Fibroblast of the conjunctiva (primary cell): ENCODE results near the gene GTF3C1.

Source experiments
- DNase-seq: peaks from one replicate; pipeline ENCODE4 v3.0.0-alpha.2; 2010; ENCODE audit warnings: low read depth

Gene GTF3C1

DNA sequence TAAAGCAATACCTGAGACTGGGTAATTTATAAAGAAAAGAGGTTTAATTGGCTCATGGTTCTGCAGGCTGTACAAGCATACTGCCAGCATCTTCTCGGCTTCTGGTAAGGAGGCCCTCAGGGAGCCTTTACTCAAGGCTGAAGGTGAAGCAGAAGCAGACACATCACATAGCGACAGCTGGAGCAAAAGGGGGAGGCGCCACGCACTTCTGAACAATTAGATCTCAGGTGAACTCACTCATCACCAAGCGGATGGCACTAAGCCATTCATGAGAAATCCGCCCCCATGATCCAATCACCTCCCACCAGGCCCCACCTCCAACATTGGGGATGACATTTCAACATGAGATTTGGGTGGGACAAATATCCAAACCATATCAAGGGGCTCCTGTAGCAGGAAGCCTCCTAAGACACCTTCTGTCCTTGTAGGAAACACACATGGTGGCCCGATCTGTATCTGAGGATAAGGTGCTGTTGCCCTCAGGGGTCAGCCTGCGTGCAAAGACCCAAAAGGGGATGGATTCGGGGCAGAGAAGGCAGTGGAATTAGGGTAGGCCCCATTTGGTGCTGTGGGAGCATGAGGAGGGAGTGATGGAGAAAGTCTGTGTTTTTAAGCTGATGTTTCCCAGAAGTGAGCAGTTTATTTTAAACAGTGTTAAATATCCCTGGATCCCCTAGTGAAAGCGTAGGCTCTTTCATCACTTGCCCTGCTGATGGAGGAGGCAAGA lies 124.8 kb downstream of the GTF3C1 start:
- DNase-seq: no peak

DNA sequence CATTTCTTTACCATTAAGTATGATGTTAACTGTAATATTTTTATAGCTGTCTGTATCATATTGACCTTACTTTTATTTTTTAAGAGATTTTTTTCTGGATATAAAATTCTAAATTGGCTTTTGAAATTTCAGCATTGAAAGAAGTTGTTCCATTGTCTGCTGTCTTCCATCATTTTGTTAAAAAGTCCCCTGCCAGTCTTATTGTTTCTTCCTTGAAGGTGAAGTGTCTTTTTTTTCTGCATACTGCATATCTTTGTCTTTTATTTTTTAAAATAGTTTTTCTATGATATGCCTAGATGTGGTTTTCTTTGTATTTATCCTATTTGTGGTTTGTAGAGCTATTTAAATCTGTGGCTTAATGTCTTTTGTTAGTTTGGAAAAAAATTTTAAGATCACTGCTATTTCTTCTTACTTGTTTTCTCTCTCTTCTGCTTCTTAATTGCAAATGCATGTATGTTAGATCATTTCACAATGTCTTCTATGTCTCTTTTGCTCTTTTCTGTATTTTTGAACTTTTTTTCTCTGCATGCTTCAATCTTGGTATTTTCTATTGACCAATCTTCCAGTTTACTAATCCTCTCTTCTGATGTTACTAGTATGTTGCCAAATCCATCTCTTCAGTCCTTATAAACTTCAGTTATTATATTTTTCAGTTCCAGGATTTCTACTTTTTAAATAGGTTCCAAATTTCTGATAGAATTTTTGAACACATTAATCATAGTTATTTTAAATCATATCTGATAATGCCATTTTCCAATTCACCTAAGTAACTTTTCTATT lies 127.6 kb downstream of the GTF3C1 start:
- no peak for DNase-seq

DNA sequence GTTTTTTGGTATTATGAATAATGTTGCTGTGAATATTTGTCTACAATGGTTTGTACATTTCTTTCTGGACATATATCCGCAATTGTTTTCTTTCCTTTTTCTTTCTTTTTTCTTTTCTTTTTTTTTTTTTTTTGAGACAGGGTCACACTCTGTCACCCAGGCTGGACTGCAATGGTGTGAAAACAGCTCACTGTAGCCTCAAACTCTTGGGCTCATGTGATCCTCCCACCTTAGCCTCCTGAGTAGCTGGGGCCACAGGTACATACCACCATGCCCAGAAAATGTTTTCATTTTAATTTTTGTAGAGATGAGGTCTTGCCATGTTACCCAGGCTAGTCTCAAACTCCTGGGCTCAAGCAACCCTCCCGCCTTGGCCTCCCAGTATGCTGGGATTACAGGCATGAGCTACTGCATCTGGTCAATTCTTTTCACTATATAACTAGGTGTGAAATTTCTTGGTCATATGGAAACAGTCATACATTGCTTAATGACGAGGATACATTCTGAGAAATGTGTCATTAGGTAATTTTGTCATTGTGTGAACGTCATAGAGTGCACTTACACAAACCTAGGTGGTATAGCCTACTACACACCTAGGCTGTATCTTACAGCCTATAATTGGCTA lies 132.6 kb downstream of the GTF3C1 start:
- DNase-seq: no peak

DNA sequence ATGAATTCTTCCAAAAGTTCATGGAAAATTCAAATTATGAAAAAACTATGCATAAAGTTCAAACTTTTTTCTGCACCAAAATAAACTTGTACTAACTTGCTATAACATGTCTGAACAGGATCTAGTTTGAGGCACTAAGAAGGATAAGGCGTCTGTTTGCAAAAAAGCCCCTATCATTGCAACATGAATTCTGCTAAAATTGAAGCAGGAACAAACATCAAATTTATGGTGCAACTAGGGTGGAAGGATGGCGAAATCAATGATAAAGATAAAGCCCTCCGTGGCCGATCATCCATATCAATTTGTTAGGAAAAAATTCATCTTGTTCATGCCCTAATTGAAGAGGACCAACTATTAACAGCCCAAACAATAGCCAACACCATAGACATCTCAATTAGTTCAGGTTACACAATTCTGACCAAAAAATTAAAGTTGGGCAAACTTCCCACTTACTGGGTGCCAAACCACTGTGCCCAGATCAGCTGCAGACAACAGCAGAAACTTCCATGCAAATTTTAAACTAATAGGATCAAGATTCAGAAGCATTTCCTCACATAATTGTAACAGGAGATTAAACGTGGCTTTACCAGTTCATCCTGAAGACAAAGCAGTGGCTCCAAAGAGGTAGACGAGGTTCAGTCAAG lies 134.8 kb downstream of the GTF3C1 start:
- DNase-seq: no peak

DNA sequence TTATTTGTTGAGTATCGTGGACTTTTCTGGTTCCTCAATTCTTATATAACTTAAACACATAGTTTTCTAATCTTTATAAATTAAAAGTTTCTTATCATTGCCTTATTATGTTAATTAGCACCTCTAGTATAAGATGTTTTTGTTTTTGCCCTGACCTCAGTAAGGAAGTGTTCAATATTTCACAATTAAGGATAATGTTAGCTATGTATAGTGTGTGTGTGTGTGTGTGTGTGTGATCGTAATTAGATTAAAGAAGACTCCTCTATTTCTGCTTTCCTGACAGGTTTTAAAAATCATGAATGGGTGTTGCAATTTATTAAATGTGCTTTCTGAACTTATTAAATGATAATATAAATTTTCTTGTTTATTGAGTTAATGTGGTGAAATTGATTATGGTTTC lies 135.8 kb downstream of the GTF3C1 start:
- DNase-seq: no peak

DNA sequence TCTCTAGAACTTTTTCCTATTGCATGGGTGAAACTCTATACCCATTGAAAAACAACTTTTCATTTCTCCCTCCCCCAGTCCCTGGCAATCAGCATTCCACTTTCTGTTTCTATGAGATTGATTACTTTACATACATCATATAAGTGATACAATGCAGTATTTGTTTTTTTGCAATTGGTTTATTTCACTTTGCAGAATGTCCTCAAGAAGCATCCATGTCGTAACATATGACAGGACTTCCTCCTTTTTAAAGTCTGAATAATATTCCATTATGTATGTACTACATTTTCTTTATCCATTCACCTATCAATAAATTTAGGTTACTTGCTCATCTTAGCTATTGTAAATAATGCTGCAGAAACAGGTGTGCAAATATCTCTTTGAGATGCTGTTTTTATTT lies 139.0 kb downstream of the GTF3C1 start:
- no peak for DNase-seq
